ENCODE data around the gene LBHD2.

DNA sequence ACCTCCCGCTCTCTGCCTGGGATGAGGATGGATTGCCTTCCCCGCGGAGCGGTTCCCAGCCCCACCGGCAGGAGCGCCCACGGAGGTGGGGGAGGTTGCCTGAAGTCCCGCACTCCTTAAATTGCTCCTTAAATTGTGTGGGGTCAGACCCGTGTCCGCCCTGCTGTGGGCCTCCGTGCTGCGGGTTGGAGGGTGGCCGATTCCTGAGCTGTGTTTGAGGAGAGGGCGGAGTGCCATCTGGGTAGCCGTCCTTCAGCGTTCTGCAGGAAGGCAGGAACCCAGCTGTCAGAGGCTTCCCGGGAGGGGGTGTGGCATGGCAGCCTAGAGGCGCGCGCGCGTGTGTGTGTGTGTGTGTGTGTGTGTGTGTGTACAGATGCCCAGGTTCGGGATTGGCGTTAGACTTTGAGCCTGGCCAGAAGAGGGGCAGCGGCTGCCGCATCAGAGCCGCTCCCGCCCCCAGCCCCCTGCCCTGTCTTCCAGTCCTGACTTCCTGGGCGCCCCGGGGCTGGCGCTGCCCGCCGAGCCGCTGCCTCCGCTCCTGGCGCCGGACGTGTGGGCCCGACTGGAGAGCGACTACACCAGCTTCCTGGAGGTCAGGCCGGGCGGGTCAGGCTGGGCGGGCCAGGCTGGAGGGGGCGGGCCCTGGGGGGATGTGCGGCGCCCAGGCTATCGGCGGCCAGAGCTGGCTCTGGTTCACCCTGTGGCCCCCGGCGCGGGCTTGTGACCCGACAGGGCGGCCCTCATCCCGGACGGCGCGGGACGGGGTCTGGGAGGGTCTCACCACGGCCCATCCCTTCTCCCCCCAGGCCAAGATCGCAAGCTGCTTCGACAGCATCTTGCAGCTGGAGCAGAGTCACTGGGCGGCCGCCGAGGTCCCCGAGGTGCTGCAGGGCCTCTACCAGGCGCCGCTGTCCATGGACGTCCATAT lies 19.7 kb downstream of the LBHD2 start:
- peak in 1 of 3 donors; percentile 23 for TF ChIP-seq POLR2A (IDR thresholded peaks at IDR 0.05)
- peak in 3 of 7 experiments; percentile 8 to 18 (median 15) for TF ChIP-seq CTCF (IDR thresholded peaks at IDR 0.05)
